ENCODE results near the gene NTM.

The NTM gene

GRCh38 chr11:131969261-131969660 is 598.8 kb downstream of the NTM start:
- FAIRE-seq, result no peak

DNA sequence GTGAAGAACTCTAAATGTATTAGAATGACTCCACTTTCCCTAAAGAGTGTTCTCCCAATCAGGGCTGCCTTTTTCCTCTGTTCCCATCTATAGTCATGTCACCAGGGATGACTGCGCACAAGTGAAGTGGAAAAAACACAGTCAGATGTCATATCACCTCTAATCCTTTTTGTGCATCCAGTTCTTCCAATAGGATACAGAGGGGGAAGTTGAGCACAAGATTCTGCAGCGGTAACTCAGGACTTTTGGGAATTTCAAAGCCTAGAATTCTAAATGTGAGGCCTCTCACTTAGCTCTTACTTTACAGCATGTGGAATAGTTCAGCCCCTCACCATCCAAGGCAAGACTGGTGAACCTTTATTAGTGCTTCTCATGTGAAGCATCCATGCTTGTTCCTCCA is 602.6 kb downstream of the NTM start:
- FAIRE-seq, result no peak
- DNase-seq (ENCODE audit: insufficient read length, low spot score), result no peak
- TF ChIP-seq CTCF (IDR thresholded peaks at IDR 0.05; ENCODE audit: insufficient read depth, missing control alignments), result no peak

More at GRCh38 chr11:131969261-131969660, 598.8 kb downstream of the NTM start:
- no peak for DNase-seq (ENCODE audit: insufficient read length, low spot score)
- no peak for TF ChIP-seq CTCF (IDR thresholded peaks at IDR 0.05; ENCODE audit: insufficient read depth, missing control alignments)

DNA sequence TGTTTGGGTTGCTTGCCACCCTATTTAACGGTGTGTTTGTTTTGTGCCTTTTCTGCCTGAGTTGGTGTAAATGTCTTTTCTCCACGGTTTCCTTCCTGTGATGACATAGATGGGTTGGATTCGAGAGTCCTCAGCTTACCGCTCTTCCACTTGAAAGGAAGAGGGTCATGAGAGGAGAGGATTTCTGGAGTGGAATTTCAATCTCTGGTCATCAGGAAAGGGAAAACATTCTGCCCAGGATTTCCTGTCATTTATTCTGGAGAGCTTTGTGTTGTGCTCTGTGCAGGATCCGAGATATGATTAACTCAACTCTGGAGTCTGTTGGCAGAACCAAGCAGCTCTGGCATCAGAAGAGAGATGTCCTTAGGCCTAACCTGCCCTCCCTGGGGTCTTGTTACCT is 605.2 kb downstream of the NTM start:
- no peak for DNase-seq (ENCODE audit: insufficient read length, low spot score)
- no peak for FAIRE-seq

DNA sequence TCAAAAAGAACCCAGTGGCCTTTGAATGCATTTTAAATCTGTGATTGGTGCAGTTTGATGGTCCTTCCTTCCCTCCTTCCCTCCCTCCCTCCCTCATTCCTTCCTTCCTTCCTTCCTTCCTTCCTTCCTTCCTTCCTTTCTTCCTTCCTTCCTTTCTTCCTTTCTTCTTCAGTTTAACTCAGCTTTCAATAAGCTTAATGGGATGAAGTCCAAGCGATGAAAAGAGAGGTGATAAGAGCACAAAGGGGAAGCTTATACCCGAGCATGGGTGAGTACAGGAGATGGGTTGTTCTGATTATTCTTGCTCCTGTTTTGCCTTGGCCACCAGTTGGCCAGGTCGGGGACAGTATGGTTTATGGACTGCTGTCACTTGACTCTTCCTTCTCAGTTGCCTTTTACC is 605.6 kb downstream of the NTM start:
- DNase-seq (ENCODE audit: insufficient read length, low spot score) (no peak), FAIRE-seq (no peak)
- TF ChIP-seq CTCF (IDR thresholded peaks at IDR 0.05; ENCODE audit: insufficient read depth, missing control alignments), result no peak

More for the DNA sequence above, 605.2 kb downstream of the NTM start:
- TF ChIP-seq CTCF (IDR thresholded peaks at IDR 0.05; ENCODE audit: insufficient read depth, missing control alignments), result no peak

DNA sequence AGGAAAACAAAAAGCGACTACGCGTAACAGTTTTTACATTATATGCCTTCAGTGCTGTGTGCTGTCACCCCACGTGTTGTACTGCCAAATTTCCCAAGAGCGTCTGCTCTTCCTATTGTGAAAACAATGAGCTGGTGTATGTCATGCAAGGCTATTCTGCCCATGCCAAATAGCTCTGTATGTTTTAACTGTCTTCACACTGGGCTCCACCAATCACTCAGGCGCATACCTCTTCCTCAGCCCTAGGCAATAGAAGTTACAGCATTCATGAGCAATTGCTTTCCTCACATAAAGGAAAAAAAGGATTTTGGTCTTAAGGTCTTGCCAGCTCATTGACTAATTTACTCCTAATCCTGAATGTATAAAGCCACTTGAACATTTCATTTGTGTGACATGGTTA is 606.8 kb downstream of the NTM start:
- FAIRE-seq (no peak), DNase-seq (ENCODE audit: insufficient read length, low spot score) (no peak)

DNA sequence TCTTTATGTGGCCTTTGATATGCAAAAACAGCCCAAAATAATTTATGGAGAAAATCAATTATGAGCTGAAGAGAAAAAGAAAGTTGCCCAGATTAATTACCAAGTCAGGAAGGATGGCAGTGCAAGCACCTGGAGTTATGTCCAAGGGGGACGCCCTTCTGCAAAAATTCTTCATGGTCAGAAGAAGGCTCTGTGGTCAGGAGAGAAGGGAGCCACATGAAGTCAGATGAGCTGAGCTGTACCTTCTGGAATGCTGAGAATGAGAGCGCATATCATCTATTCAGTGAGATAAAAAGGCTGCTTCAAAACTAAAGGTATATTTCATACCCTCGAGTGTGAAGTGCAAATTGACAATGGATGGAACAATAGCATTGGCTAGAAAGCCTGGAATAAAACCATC is 607.4 kb downstream of the NTM start:
- FAIRE-seq (no peak), DNase-seq (ENCODE audit: insufficient read length, low spot score) (no peak)
- TF ChIP-seq CTCF (IDR thresholded peaks at IDR 0.05; ENCODE audit: insufficient read depth, missing control alignments), result no peak

More for the DNA sequence above, 606.8 kb downstream of the NTM start:
- TF ChIP-seq CTCF (IDR thresholded peaks at IDR 0.05; ENCODE audit: insufficient read depth, missing control alignments), result no peak

GRCh38 chr11:131978351-131978750 is 607.9 kb downstream of the NTM start:
- no peak for FAIRE-seq
- no peak for DNase-seq (ENCODE audit: insufficient read length, low spot score)
- TF ChIP-seq CTCF (IDR thresholded peaks at IDR 0.05; ENCODE audit: insufficient read depth, missing control alignments), result no peak
